K562 (cell line): ENCODE measurements around the gene CD79A. TPM values are rescaled to one million over a fixed set of nuclear protein-coding genes. Genes with fewer than 3 reads are reported as not detected.
A peak's percentile ranks its signal among the peaks of the same experiment; 100 is the strongest.

ENCODE experiments used
- BCOR ChIP-seq: fragments of 450-650 bp; IDR thresholded peaks from 2 replicates; pipeline ENCODE4 v1.6.1; 2016
- HCFC1 ChIP-seq: IDR thresholded peaks from 2 replicates; pipeline ENCODE4 v1.6.1; 2012; ENCODE audit warnings: low read depth, low read length, improper control_type of control experiment
- HSF4 ChIP-seq: fragments of 250-450 bp; sonication (Bioruptor Pico); IDR thresholded peaks from 2 replicates; pipeline ENCODE4 v2.1.2; 2022; ENCODE audit warnings: mild to moderate bottlenecking, moderate library complexity, borderline replicate concordance
- MCM5 ChIP-seq: fragments of 450-650 bp; IDR thresholded peaks from 2 replicates; pipeline ENCODE4 v1.6.1; 2016; ENCODE audit warnings: low read depth
- MLX ChIP-seq, 2 experiments: fragments of 450-650 bp in 1 of 2; sonication (generic) in 1 of 2; formaldehyde crosslinking; conservative IDR thresholded peaks; 2 replicates each; pipeline versions ENCODE4 v1.4.0 to v1.8.1; 2020 to 2022; ENCODE audit warnings: mild to moderate bottlenecking in 1 of 2, missing genetic modification reagents in 1 of 2
- NFE2L1 ChIP-seq: fragments of 450-650 bp; IDR thresholded peaks from 2 replicates; pipeline ENCODE4 v1.6.1; 2016; ENCODE audit warnings: missing genetic modification characterization, low read depth, mild to moderate bottlenecking, missing compliant biosample characterization, moderate library complexity, borderline replicate concordance
- NR2F6 ChIP-seq: fragments of 450-650 bp; formaldehyde crosslinking; IDR thresholded peaks from 2 replicates; pipeline ENCODE4 v1.4.0; 2020; ENCODE audit warnings: mild to moderate bottlenecking
- PTBP1 ChIP-seq: fragments of 200-400 bp; formaldehyde crosslinking; IDR thresholded peaks from 2 replicates; pipeline ENCODE4 v1.6.1; 2017; ENCODE audit warnings: low read depth, low read length
- RAD21 ChIP-seq, 2 experiments: fragments of 250-450 bp in 1 of 2; fragments of 450-650 bp in 1 of 2; sonication (Bioruptor Pico) in 1 of 2; formaldehyde crosslinking in 1 of 2; IDR thresholded peaks in 1 of 2; conservative IDR thresholded peaks in 1 of 2; 2 replicates each; pipeline versions ENCODE4 v1.4.0 to v1.8.0; 2020 to 2022; ENCODE audit warnings: mild to moderate bottlenecking in 2 of 2, moderate library complexity in 1 of 2
- RFX5 ChIP-seq: IDR thresholded peaks from 2 replicates; pipeline ENCODE4 v1.6.1; 2011; ENCODE audit warnings: low read depth, mild to moderate bottlenecking, improper control_type of control experiment, low read length
- TAF1 ChIP-seq: IDR thresholded peaks from 2 replicates; pipeline ENCODE4 v1.6.1; 2011; ENCODE audit warnings: mild to moderate bottlenecking, low read length, moderate library complexity; ENCODE audit not compliant: insufficient read depth, control insufficient read depth, severe bottlenecking; ENCODE audit errors: extremely low read depth
- TAF9B ChIP-seq: fragments of 450-650 bp; IDR thresholded peaks from 2 replicates; pipeline ENCODE4 v1.6.1; 2018; ENCODE audit warnings: mild to moderate bottlenecking; ENCODE audit not compliant: partially characterized antibody
- ZNF165 ChIP-seq: fragments of 250-450 bp; sonication (Bioruptor Pico); IDR thresholded peaks from 2 replicates; pipeline ENCODE4 v1.4.0; 2020; ENCODE audit warnings: borderline replicate concordance
- ZNF184 ChIP-seq: sonication (generic); formaldehyde crosslinking; IDR thresholded peaks from 2 replicates; pipeline ENCODE4 v1.5.0; 2020; ENCODE audit warnings: missing genetic modification reagents
- ZNF444 ChIP-seq: fragments of 250-450 bp; sonication (Bioruptor Pico); IDR thresholded peaks from 2 replicates; pipeline ENCODE4 v1.4.0; 2020; ENCODE audit warnings: mild to moderate bottlenecking, moderate library complexity
- ZNF695 ChIP-seq: fragments of 450-650 bp; formaldehyde crosslinking; IDR thresholded peaks from 2 replicates; pipeline ENCODE4 v1.4.0; 2020; ENCODE audit warnings: mild to moderate bottlenecking, moderate library complexity
- polyA plus RNA-seq, 8 experiments: library from polyadenylated mRNA; depleted of rRNA in 4 of 8; stranded (reverse) in 5 of 8; unstranded in 3 of 8; fragments of >200 nt; fragmentation: Nextera tagmentation in 2 of 8; fragmentation: Illumina TruSeq in 1 of 8; extraction: Ambion mirVana in 2 of 8; extraction: Trizol in 1 of 8; gene quantifications; 2 replicates each; pipeline versions ENCODE4 v1.2.1 to v1.2.3, GENCODE V29; 2011 to 2014; ENCODE audit warnings: inconsistent platforms in 1 of 8, missing spikeins in 1 of 8
- total RNA-seq, 7 experiments: library from RNA; depleted of rRNA in 6 of 7; stranded (reverse); fragments of >200 nt in 6 of 7; fragmentation: Illumina TruSeq in 2 of 7; extraction: Trizol in 2 of 7; gene quantifications; 2 replicates each; pipeline versions ENCODE4 v1.2.1 to v1.2.3, GENCODE V29; 2011 to 2021; ENCODE audit warnings: low replicate concordance in 1 of 7
- TF ChIP-seq, protein P1 (sequence below): fragments of 450-650 bp; IDR thresholded peaks from 2 replicates; pipeline ENCODE4 v1.6.1; 2016; ENCODE audit warnings: antibody characterized with exemption
- TF ChIP-seq, protein P2 (sequence below): sonication (generic); formaldehyde crosslinking; IDR thresholded peaks from 2 replicates; pipeline ENCODE4 v1.8.0; 2023; ENCODE audit warnings: mild to moderate bottlenecking, missing genetic modification reagents
- TF ChIP-seq, protein P3 (sequence below): fragments of 450-650 bp; formaldehyde crosslinking; IDR thresholded peaks from 2 replicates; pipeline ENCODE4 v1.4.0; 2020; ENCODE audit warnings: mild to moderate bottlenecking, moderate library complexity

CD79A gene
- total and polyA plus RNA-seq, 9 of the 15 experiments (the other 6 are each of a cell fraction or from before 2014, with no cell fraction given), result 0.04 to 0.72 (median 0.17) TPM; not detected in 3

DNA sequence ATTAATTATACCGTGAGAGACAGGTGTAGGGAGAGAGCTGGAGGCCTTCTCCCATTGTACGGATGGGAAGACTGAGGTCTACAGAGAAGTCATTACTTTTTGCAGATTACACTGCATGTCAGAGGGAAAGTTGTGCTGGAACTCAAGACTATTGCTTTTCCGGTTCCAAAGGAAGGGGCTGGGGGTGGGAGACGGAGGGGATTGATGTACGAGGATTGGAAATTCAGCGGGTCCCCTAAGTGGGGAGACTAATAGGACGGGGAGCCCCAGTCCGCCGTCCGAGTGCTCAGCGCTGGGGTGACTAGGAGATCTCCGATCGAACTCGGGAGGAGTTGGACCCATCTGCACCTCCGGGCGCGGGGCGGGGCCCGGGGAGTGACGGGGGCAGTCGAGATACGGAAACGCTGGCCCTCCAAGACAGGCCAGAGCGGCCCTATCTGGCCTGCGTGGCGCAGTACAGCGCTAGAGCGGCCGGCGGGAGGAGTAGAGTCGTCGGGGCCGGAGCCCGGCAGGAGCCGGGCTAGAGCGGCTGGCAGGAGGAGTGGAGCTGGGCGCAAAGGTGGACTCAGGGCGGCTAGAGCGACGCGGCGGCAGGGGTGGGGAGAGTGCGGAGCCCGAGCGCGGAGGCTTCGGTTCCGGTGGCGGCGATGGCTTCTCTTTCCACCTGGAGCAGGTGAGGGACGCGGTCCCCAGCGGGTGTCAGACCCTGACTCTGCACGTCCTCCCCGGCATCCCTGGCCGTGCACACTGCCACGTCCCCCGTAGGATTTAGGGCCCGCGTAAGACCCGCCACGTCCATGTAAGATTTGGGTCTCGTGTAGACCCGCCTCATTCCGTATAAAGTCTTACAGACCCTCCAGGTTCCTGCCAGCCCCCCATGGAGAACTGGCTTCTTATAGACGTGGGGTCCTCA lies 7.0 kb downstream of the CD79A start (continued):
- TF ChIP-seq HCFC1 (peak; percentile 86), HSF4 (CRISPR knock-in tag) (no peak), BCOR (peak; percentile 100), RFX5 (no peak), TAF9B (peak; percentile 75), NR2F6 (CRISPR knock-in tag) (no peak), ZNF184 (CRISPR knock-in tag) (no peak), NFE2L1 (tag) (no peak), ZNF695 (CRISPR knock-in tag) (no peak), MLX (CRISPR knock-in tag; conservative IDR thresholded peaks at IDR 0.05) (0 out of 4 replicates have a peak, but pooled peaks of 1 of the 2 experiments have one; percentile 3), PTBP1 (no peak), ZNF444 (CRISPR knock-in tag) (no peak), RAD21 (CRISPR knock-in tag; conservative IDR thresholded peaks at IDR 0.05 in 1 of 2, IDR thresholded peaks at IDR 0.05 in 1 of 2) (no peak), ZNF165 (no peak), TAF1 (peak; percentile 76), MCM5 (no peak)
- TF ChIP-seq, protein P1, sequence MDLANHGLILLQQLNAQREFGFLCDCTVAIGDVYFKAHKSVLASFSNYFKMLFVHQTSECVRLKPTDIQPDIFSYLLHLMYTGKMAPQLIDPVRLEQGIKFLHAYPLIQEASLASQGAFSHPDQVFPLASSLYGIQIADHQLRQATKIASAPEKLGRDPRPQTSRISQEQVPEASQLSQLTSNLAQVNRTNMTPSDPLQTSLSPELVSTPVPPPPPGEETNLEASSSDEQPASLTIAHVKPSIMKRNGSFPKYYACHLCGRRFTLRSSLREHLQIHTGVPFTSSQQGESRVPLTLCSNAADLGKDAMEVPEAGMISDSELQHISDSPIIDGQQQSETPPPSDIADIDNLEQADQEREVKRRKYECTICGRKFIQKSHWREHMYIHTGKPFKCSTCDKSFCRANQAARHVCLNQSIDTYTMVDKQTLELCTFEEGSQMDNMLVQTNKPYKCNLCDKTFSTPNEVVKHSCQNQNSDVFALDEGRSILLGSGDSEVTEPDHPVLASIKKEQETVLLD, result no peak; the same call in 1 of the 2 replicates
- TF ChIP-seq, protein P2, sequence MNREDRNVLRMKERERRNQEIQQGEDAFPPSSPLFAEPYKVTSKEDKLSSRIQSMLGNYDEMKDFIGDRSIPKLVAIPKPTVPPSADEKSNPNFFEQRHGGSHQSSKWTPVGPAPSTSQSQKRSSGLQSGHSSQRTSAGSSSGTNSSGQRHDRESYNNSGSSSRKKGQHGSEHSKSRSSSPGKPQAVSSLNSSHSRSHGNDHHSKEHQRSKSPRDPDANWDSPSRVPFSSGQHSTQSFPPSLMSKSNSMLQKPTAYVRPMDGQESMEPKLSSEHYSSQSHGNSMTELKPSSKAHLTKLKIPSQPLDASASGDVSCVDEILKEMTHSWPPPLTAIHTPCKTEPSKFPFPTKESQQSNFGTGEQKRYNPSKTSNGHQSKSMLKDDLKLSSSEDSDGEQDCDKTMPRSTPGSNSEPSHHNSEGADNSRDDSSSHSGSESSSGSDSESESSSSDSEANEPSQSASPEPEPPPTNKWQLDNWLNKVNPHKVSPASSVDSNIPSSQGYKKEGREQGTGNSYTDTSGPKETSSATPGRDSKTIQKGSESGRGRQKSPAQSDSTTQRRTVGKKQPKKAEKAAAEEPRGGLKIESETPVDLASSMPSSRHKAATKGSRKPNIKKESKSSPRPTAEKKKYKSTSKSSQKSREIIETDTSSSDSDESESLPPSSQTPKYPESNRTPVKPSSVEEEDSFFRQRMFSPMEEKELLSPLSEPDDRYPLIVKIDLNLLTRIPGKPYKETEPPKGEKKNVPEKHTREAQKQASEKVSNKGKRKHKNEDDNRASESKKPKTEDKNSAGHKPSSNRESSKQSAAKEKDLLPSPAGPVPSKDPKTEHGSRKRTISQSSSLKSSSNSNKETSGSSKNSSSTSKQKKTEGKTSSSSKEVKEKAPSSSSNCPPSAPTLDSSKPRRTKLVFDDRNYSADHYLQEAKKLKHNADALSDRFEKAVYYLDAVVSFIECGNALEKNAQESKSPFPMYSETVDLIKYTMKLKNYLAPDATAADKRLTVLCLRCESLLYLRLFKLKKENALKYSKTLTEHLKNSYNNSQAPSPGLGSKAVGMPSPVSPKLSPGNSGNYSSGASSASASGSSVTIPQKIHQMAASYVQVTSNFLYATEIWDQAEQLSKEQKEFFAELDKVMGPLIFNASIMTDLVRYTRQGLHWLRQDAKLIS, result no peak; the same call in 1 of the 2 replicates
- TF ChIP-seq, protein P3, sequence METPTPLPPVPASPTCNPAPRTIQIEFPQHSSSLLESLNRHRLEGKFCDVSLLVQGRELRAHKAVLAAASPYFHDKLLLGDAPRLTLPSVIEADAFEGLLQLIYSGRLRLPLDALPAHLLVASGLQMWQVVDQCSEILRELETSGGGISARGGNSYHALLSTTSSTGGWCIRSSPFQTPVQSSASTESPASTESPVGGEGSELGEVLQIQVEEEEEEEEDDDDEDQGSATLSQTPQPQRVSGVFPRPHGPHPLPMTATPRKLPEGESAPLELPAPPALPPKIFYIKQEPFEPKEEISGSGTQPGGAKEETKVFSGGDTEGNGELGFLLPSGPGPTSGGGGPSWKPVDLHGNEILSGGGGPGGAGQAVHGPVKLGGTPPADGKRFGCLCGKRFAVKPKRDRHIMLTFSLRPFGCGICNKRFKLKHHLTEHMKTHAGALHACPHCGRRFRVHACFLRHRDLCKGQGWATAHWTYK (CRISPR knock-in tag), result 0 out of 2 replicates have a peak, but pooled peaks have one; percentile 38
